KOPT-K1 (cell line): Measurements from ENCODE around the gene TMEM106A.
A peak's percentile ranks its signal among the peaks of the same experiment; 100 is the strongest.
"Not testable (repeated sequence)": the region's sequence is repeated elsewhere in the genome, so short reads cannot be mapped to it uniquely, and the experiment has no call there.

Experiments used
- H3K27ac ChIP-seq: fragments of 200-600 bp; sonication (generic); 2 replicates; pipeline ENCODE4 v1.5.1; 2016; ENCODE audit warnings: antibody characterized with exemption, mild to moderate bottlenecking, low read depth, low read length; ENCODE audit not compliant: poor library complexity, severe bottlenecking
- H3K36me3 ChIP-seq: fragments of 200-600 bp; sonication (generic); 2 replicates; pipeline ENCODE4 v1.5.1; 2017; ENCODE audit warnings: antibody characterized with exemption, mild to moderate bottlenecking, low read length, moderate library complexity; ENCODE audit not compliant: insufficient read depth
- H3K9me3 ChIP-seq: fragments of 200-600 bp; sonication (generic); 2 replicates; pipeline ENCODE4 v1.5.1; 2017; ENCODE audit warnings: antibody characterized with exemption, low read length, mild to moderate bottlenecking; ENCODE audit not compliant: insufficient read depth, poor library complexity, severe bottlenecking

The TMEM106A gene

DNA sequence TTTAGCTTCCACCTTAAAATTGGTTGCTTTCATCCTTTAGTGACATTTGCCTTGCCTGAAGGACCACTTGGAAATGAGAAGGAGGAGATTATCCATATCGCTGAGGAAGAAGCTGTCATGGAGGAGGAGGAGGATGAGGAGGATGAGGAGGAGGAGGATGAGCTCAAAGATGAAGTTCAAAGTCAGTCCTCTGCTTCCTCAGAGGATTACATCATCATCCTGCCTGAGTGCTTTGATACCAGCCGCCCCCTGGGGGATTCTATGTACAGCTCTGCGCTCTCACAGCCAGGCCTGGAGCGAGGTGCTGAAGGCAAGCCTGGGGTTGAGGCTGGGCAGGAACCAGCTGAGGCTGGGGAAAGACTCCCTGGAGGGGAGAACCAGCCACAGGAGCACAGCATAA, 11.5 kb upstream of the TMEM106A start:
- peaks cover 91% of the 10 kb centered on the region for H3K36me3 ChIP-seq

DNA sequence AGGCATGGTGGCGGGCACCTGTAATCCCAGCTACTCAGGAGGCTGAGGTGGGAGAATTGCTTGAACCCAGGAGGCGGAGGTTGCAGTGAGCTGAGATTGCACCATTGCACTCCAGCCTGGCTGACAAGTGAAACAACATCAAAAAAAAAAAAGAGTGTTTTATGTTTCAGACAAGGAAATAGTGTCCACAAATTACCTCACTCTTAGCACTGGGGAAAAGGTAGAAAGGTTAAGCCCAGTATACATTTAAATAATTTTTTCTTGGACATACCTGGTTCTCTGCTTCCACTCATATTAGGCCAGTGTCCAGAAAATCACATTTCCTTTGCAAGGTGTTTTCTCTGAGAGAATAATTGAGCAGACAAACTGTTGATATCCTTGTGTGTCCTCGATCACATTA, 8.7 kb upstream of the TMEM106A start:
- peaks cover 65% of the 10 kb centered on the region for H3K36me3 ChIP-seq
- H3K27ac ChIP-seq, H3K9me3 ChIP-seq: not testable (repeated sequence)

More for the DNA sequence above, 11.5 kb upstream of the TMEM106A start:
- no peaks in the 10 kb centered on the region for H3K9me3 ChIP-seq
- no peak overlapping the region for H3K27ac ChIP-seq

DNA sequence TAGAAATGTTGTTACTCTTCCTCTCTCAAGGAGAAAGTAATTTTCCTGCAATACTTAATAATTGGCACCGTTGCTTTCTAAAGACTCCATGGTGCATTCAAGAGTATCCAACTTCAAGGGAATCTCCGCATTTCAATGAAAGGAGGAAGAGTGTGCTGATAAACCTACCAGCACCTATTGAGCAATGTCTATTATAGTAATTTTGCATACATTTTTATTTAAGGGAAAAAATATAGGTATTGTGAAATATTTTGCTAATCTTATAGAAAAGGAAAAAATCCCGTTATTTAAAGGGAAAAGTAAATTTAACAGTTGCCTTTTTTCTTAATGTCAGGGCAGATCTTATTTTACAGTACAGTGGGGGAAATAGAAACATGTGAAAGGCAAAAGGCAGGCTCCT, 1.1 kb upstream of the TMEM106A start:
- H3K9me3 ChIP-seq, result no peaks in the 10 kb centered on the region
- H3K27ac ChIP-seq, result peak overlapping the region; percentile 79
- H3K36me3 ChIP-seq, result peaks cover 20% of the 10 kb centered on the region; the same call in 1 of the 2 replicates

DNA sequence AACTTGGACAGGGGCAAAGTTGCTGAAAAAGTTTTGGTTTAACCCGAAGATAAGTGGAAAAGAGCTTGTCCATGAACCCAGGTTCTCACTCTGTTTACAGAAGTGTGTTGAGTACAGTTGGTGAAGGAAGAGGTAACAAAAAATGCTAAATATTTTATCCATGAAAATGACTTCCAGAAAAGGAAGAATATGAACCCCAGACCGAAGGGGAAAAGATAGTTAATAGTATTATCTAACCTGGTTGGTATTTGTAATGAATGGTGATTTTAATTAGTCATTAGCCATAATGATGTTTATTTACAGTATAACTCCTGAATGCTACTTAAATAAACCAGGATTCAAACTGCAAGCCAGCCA, 574 bp upstream of the TMEM106A start:
- no peaks in the 10 kb centered on the region for H3K9me3 ChIP-seq
- peaks cover 25% of the 10 kb centered on the region; the same call in 1 of the 2 replicates for H3K36me3 ChIP-seq
- peak overlapping the region; percentile 79 for H3K27ac ChIP-seq

DNA sequence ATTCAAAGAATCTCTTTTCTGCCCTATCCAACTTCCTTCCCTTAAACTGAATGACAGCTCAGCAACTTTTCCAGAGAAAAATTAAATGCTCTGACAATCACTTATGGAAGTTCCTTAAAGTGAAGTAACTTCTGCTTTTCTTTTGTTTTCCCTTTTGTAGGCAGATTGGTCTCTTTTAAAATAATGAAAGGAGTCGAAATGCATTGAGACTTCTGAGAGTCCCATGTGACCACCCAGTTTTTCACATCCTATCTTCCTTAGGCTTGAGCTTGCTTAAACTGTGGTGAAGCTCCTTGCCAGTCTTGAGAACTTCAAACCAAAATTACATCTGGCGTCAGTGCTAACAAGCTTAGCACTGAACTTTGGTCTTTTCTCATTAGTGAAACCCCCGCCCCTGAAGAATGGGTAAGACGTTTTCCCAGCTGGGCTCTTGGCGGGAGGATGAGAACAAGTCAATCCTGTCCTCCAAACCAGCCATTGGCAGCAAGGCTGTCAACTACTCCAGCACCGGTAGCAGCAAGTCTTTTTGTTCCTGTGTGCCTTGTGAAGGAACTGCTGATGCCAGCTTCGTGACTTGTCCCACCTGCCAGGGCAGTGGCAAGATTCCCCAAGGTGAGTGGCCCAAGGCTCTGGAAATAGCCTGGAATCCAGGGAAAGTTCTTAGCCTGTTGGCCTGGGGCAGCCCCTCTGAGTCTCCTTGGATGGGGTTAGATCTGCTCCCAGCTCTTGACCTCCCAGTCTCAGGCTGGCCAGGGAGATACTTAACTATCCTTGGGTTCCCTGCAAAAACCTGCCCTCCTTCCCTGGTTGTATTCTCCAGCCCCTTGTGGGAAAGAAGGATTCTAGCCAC, 1.2 kb downstream of the TMEM106A start:
- Histone ChIP-seq H3K9me3 (no peaks in the 10 kb centered on the region), H3K36me3 (peaks cover 43% of the 10 kb centered on the region), H3K27ac (peak overlapping the region; percentile 79)

DNA sequence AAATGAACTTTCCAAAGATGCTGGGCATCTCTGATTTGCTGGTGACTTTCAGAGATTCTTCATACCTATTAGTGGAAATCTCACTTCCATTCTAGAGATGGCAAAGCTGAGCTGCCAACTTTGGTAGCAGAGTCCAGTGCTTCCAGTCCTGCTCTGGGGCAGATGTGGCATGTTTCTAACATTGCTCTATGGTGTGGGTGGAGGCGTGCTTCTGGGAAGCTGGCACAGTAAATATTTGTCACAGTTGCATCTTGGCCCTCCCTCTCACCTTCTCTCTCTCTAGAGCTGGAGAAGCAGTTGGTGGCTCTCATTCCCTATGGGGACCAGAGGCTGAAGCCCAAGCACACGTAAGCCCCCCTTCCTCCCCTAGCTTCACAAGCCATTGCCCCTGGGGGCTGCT, 1.9 kb downstream of the TMEM106A start:
- Histone ChIP-seq H3K27ac (peak overlapping the region; percentile 79), H3K36me3 (peaks cover 45% of the 10 kb centered on the region), H3K9me3 (no peaks in the 10 kb centered on the region)

DNA sequence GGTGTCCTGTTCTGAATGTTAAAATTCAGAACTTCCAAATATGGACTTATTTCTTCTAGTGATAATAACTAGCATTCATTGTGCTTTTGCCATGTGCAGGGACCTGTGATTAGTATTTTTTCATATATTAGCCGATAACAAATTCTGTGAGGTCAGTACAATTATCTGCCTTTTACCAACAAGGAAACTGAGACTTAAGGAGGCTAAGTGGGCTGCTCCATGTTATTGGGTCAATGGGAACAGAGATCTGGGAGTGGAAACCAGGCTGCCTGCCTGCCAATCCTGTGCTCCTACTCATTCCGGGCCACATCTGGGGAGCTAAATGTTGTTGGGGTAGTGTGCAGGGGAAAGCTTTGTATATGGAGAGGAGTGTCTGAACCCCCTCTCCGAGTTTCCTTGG, 3.7 kb downstream of the TMEM106A start:
- Histone ChIP-seq H3K36me3 (peaks cover 50% of the 10 kb centered on the region), H3K9me3 (no peaks in the 10 kb centered on the region), H3K27ac (no peak overlapping the region)

DNA sequence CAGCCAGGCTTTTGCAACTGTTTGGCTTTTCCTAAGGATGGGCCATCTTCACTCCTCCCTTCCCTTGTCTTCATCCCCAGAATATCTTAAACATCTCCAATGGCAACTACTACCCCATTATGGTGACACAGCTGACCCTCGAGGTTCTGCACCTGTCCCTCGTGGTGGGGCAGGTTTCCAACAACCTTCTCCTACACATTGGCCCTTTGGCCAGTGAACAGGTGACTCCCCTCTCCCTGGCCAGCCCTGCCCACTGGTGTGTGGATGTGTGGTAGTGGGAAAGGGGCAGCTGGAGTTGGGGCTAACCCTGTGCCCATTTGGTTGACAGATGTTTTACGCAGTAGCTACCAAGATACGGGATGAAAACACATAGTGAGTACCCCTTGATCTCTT, 4.7 kb downstream of the TMEM106A start:
- H3K36me3 ChIP-seq, result peaks cover 50% of the 10 kb centered on the region
- H3K9me3 ChIP-seq, result no peaks in the 10 kb centered on the region
- H3K27ac ChIP-seq, result no peak overlapping the region

DNA sequence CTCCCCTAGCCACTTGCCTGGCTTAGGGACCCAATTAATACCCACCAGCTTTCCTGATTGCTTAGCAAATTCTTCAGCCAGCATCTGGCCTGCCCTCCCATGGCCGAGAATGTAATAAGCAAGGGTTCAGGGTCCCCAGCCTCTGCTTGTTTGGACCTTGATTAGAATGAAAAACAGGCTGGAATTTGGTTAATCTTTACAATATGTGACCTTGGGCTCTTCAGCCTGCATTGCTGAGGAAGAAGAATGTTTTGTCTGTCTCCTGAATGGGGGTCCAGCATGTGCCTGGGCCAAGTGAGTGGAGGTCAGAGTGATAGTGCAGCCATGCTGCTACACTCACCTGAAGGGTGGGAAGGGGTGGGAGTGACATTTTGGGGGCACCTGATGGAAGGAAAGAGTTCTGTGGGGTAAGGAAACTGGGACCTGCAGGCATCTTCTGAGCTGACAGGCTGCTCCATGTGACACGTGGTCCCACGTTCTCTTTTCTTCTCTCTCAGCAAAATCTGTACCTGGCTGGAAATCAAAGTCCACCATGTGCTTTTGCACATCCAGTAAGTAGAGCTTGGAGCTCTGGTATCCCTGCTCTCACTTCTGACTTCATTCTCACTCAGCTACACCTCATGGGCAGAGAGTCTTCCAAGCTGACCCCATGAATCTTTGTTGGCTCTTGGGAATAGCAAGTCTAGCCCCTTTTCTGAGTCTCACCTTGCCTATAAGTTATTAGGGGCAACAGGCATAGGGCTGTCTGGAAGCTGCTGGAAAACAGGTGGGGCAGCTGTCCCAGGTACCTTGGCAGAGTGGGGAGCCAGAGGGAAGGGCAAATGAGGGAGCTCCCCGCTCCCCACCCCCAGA, 5.3 kb downstream of the TMEM106A start:
- Histone ChIP-seq H3K9me3 (no peaks in the 10 kb centered on the region), H3K36me3 (peaks cover 50% of the 10 kb centered on the region), H3K27ac (peak overlapping the region; percentile 42)

DNA sequence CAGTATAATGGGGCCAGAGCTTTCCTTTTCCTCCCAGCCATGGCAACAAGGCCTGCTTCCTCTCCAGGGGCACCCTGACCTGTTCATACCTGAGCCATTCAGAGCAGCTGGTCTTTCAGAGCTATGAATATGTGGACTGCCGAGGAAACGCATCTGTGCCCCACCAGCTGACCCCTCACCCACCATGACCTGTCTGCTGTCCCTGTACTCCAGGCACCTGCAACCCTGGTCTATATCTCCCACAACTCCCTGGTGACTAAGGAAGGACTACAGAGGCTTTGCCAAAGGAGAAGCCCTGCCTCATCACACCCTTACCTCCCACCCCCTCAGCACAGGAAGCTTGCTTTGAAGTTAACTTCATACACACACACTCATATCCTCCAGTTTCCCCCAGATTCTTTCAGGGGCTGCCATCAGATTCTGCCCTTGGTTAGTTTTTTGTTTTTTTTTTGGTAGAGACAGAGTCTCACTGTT, 6.0 kb downstream of the TMEM106A start:
- peaks cover 50% of the 10 kb centered on the region for H3K36me3 ChIP-seq
- peak overlapping the region; percentile 42 for H3K27ac ChIP-seq
- no peaks in the 10 kb centered on the region for H3K9me3 ChIP-seq

DNA sequence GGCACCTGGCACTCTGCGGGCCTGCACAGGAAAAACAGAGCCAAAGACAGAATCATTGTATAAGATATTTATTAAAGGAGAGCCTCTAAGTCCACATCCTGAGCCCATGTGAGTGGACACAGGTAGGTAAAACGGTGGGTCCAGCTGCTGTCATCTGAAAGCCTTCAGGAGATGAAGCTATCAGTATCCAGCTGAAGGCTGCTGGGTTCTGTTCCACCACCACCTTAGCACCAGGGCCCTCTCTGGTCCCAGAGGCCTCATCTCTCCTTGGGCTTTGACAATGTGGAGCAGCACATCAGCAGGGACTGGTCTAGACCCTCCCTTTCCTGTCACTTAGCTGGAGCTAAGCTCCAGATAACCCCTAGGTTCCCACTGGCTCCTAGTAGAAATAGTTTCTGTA, 7.3 kb downstream of the TMEM106A start:
- H3K27ac ChIP-seq, result no peak overlapping the region
- peaks cover 50% of the 10 kb centered on the region for H3K36me3 ChIP-seq
- no peaks in the 10 kb centered on the region for H3K9me3 ChIP-seq

DNA sequence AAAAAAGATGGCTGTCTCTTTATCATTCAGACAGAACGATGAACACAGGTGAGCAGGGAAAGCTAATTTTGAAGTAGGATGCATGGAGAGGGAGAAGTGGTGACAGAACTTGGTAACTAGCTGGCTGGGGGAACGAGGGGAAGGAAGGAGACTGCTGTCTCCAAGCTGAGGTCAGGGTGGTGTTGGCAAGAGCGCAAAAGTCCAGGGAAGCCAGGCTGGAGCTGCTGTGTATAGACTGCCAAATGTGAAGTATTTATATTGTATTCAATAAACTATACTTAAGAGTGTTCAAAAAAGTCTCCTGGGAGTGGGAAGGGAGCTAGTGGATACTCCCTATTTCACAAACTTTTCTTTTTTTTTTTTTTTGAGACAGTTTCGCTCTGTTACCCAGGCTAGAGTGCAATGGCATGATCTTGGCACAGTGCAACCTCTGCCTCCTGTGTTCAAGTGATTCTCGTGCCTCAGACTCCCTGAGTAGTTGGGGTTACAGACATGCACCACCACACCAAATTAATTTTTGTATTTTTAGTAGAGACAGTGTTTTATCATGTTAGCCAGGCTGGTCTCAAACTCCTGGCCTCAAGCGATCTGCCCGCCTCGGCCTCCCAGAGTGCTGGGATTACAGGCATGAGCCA, 8.2 kb downstream of the TMEM106A start:
- peaks cover 53% of the 10 kb centered on the region for H3K36me3 ChIP-seq
- H3K27ac ChIP-seq, result no peak overlapping the region
- no peaks in the 10 kb centered on the region for H3K9me3 ChIP-seq

DNA sequence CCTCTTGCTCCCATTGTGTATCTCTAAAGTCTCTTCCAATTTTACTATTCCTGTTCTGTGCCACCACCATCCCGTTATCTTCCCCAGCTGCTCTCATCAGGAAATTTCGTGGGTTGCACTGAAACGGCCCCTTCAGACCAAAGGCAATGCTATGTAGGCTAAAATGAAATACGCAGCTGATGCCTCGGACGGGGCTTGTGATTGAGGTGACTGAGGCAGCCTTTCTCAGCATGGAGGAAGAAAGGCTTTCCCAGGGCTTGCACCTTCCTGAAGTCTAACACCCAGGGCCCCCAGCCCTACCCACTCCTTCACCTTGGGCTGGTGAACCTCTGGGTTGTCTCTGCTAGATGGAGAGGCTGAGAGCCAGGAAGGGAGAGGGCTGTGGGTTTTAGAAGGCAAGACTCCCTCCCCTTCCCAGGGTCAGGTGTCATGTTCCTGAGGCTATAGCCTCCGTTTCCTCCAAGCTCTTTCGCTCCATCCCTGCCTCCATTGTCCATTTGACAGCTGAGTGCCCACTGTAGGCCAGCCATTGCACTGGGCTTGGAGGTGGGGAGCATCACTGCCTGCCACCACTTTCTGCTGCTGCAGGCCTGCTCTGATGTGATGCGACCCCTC, 8.9 kb downstream of the TMEM106A start:
- Histone ChIP-seq H3K36me3 (peaks cover 52% of the 10 kb centered on the region), H3K27ac (no peak overlapping the region), H3K9me3 (no peaks in the 10 kb centered on the region)

DNA sequence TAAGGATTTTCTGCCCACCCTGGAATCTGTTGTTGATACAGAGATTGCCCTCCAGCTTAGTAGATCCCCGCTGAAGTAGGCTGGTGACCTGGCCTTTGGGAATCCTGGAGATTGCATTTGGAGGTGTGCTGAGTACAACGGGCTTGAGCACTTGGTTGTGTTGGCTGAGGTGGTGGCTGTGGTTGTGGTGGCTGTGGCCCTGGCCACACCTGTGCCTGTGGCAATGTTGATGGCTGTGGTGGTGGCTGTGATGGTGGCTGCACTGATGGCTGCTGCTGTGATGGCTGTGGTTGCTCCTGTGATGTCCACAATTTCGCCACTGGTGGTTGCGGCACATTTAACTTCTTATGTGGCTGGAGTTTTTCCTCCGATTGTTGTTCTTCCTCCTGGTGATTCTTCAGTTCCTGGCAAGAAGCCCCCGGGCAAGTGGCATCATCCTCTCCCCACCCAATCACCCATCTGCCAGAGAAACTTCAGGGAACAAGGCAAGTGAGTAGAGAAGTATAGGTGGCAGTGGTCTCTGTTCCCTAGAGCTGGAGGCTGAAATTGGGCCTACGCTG, 12.6 kb downstream of the TMEM106A start:
- H3K27ac ChIP-seq, result no peak overlapping the region
- H3K36me3 ChIP-seq, result peaks cover 28% of the 10 kb centered on the region
- no peaks in the 10 kb centered on the region for H3K9me3 ChIP-seq
